Measurements from ENCODE around the gene DDRGK1. TPM values are rescaled to one million over a fixed set of nuclear protein-coding genes. Genes with fewer than 3 reads are reported as not detected.

DDRGK1 gene
- total RNA-seq, 1 donor from 2014 or later: 45.3 TPM

- peaks cover 21% of the 10 kb centered on the region for H3K27me3 Mint-ChIP-seq (ENCODE audit: unreplicated experiment)
- TF ChIP-seq, protein P1, sequence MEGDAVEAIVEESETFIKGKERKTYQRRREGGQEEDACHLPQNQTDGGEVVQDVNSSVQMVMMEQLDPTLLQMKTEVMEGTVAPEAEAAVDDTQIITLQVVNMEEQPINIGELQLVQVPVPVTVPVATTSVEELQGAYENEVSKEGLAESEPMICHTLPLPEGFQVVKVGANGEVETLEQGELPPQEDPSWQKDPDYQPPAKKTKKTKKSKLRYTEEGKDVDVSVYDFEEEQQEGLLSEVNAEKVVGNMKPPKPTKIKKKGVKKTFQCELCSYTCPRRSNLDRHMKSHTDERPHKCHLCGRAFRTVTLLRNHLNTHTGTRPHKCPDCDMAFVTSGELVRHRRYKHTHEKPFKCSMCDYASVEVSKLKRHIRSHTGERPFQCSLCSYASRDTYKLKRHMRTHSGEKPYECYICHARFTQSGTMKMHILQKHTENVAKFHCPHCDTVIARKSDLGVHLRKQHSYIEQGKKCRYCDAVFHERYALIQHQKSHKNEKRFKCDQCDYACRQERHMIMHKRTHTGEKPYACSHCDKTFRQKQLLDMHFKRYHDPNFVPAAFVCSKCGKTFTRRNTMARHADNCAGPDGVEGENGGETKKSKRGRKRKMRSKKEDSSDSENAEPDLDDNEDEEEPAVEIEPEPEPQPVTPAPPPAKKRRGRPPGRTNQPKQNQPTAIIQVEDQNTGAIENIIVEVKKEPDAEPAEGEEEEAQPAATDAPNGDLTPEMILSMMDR (IDR thresholded peaks at IDR 0.05; ENCODE audit: unreplicated experiment): no peak
- DNase-seq (ENCODE audit: low spot score): peak; percentile 31
- peaks cover 17% of the 10 kb centered on the region for H3K4me1 Mint-ChIP-seq (ENCODE audit: unreplicated experiment)
- peak overlapping the region; percentile 95 for H3K4me3 Mint-ChIP-seq (ENCODE audit: unreplicated experiment)
- no peaks in the 10 kb centered on the region for H3K9me3 Mint-ChIP-seq (ENCODE audit: unreplicated experiment)
- peaks cover 12% of the 10 kb centered on the region for H3K36me3 Mint-ChIP-seq (ENCODE audit: low read depth, unreplicated experiment)
- H3K27ac Mint-ChIP-seq (ENCODE audit: unreplicated experiment): peak overlapping the region; percentile 31
Measured at GRCh38 chr20:3239867-3240775, 35.6 kb upstream of the DDRGK1 start.

- DNase-seq (ENCODE audit: low spot score): peak; percentile 53
- TF ChIP-seq, protein P1 (IDR thresholded peaks at IDR 0.05; ENCODE audit: unreplicated experiment): no peak
- H3K4me1 Mint-ChIP-seq (ENCODE audit: unreplicated experiment): peaks cover 17% of the 10 kb centered on the region
- H3K4me3 Mint-ChIP-seq (ENCODE audit: unreplicated experiment): peak within 1 kb of the TSS; percentile 95
- H3K9me3 Mint-ChIP-seq (ENCODE audit: unreplicated experiment): no peaks in the 10 kb centered on the region
- peaks cover 21% of the 10 kb centered on the region for H3K27me3 Mint-ChIP-seq (ENCODE audit: unreplicated experiment)
- peak within 1 kb of the TSS; percentile 31 for H3K27ac Mint-ChIP-seq (ENCODE audit: unreplicated experiment)
- peaks cover 13% of the 10 kb centered on the region for H3K36me3 Mint-ChIP-seq (ENCODE audit: low read depth, unreplicated experiment)
Measured at GRCh38 chr20:3239026-3239866, 34.8 kb upstream of the DDRGK1 start, which contains the start of gene SLC4A11. TSS of gene SLC4A11 (minus strand) at chr20:3239190. CDS start at chr20:3239137, 53 bp downstream.

DNA sequence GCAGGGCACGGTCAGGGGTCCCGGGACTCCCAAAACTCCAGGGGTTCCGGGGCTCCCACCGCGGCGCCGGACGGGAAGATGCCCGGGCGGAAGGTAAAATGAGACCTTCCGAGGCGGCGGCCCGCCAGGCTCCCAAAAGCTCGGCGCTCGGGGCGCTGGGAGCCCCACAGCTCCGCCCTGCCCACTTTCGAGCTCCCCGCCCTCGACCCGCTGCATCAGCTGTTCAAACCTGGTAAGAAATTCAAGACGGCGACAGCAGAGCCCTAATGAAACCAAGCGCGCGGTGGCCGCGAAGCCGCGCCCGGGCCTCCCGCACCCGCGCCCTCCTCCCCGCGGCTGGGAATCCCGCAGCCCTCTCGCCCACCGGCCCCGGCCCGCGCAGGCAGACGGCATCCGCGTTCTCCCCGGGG, 34.1 kb upstream of the DDRGK1 start:
- Mint-ChIP-seq H3K4me3 (ENCODE audit: unreplicated experiment) (peak overlapping the region; percentile 88), H3K27me3 (ENCODE audit: unreplicated experiment) (peaks cover 21% of the 10 kb centered on the region), H3K36me3 (ENCODE audit: low read depth, unreplicated experiment) (peaks cover 13% of the 10 kb centered on the region), H3K4me1 (ENCODE audit: unreplicated experiment) (peaks cover 17% of the 10 kb centered on the region), H3K27ac (ENCODE audit: unreplicated experiment) (no peak overlapping the region), H3K9me3 (ENCODE audit: unreplicated experiment) (no peaks in the 10 kb centered on the region)
- DNase-seq (ENCODE audit: low spot score): peak; percentile 38
- TF ChIP-seq, protein P1 (IDR thresholded peaks at IDR 0.05; ENCODE audit: unreplicated experiment): no peak

GRCh38 chr20:3237958-3238615, 33.6 kb upstream of the DDRGK1 start:
- Mint-ChIP-seq H3K9me3 (ENCODE audit: unreplicated experiment) (no peaks in the 10 kb centered on the region), H3K27me3 (ENCODE audit: unreplicated experiment) (peaks cover 21% of the 10 kb centered on the region), H3K36me3 (ENCODE audit: low read depth, unreplicated experiment) (peaks cover 13% of the 10 kb centered on the region), H3K4me1 (ENCODE audit: unreplicated experiment) (peaks cover 17% of the 10 kb centered on the region), H3K27ac (ENCODE audit: unreplicated experiment) (no peak overlapping the region), H3K4me3 (ENCODE audit: unreplicated experiment) (peak overlapping the region; percentile 81)
- peak; percentile 37 for DNase-seq (ENCODE audit: low spot score)
- TF ChIP-seq, protein P1 (IDR thresholded peaks at IDR 0.05; ENCODE audit: unreplicated experiment): no peak

Data from endothelial cell (in vitro differentiated cells).